HG03280 (cell line): ENCODE results near the gene FAM171A1.

ENCODE experiments used
- ATAC-seq: cut with Tn5 transposase; IDR thresholded peaks from one replicate; pipeline ENCODE4 v1.9.1; 2021; ENCODE audit warnings: mild to moderate bottlenecking, moderate library complexity; ENCODE audit not compliant: unreplicated experiment

FAM171A1 gene

GRCh38 chr10:15374566-15374965, 3.5 kb upstream of the FAM171A1 start:
- no peak for ATAC-seq

GRCh38 chr10:15374156-15374555, 3.1 kb upstream of the FAM171A1 start:
- peak; percentile 66 for ATAC-seq

- no peak for ATAC-seq
These were observed 2.1 kb upstream of the FAM171A1 start for GRCh38 chr10:15373199-15373598.

- ATAC-seq = peak; percentile 26
These were observed 755 bp downstream of the FAM171A1 start for GRCh38 chr10:15370212-15370855.

GRCh38 chr10:15369256-15370211, 1.6 kb downstream of the FAM171A1 start:
- no peak for ATAC-seq

- ATAC-seq = no peak
These were observed 2.8 kb downstream of the FAM171A1 start for GRCh38 chr10:15368101-15368855.

- no peak for ATAC-seq
These were observed 3.6 kb downstream of the FAM171A1 start for GRCh38 chr10:15367296-15368085.

GRCh38 chr10:15365692-15366091, 5.4 kb downstream of the FAM171A1 start:
- ATAC-seq = no peak

GRCh38 chr10:15364001-15364400, 7.1 kb downstream of the FAM171A1 start:
- no peak for ATAC-seq

- no peak for ATAC-seq
These were observed 8.1 kb downstream of the FAM171A1 start for GRCh38 chr10:15363031-15363430.

- ATAC-seq = no peak
These were observed 10.0 kb downstream of the FAM171A1 start for GRCh38 chr10:15361131-15361530.

GRCh38 chr10:15360566-15360965, 10.5 kb downstream of the FAM171A1 start:
- ATAC-seq = no peak

GRCh38 chr10:15353471-15354017, 17.5 kb downstream of the FAM171A1 start:
- ATAC-seq = no peak

- no peak for ATAC-seq
These were observed 18.3 kb downstream of the FAM171A1 start for GRCh38 chr10:15352836-15353235.

GRCh38 chr10:15352201-15352600, 18.9 kb downstream of the FAM171A1 start:
- ATAC-seq = no peak

- ATAC-seq = no peak
These were observed 19.8 kb downstream of the FAM171A1 start for GRCh38 chr10:15351099-15351820.

GRCh38 chr10:15349112-15349511, 22.0 kb downstream of the FAM171A1 start:
- no peak for ATAC-seq

- ATAC-seq = no peak
These were observed 22.5 kb downstream of the FAM171A1 start for GRCh38 chr10:15348579-15348978.

GRCh38 chr10:15347150-15347549, 23.9 kb downstream of the FAM171A1 start:
- ATAC-seq = no peak
